HepG2 (cell line): Measurements from ENCODE around the gene MAGIX.

ENCODE experiments used
- CTCF ChIP-seq: sonication (generic); formaldehyde crosslinking; IDR thresholded peaks from 2 replicates; pipeline ENCODE4 v1.5.0; 2020; ENCODE audit warnings: mild to moderate bottlenecking, missing genetic modification reagents, moderate library complexity
- HHEX ChIP-seq: IDR thresholded peaks from 2 replicates; pipeline ENCODE4 v1.6.1; 2016; ENCODE audit warnings: control low read depth
- RFX1 ChIP-seq: fragments of 450-650 bp; IDR thresholded peaks from 2 replicates; pipeline ENCODE4 v1.6.1; 2017
- TRIM24 ChIP-seq: sonication (generic); formaldehyde crosslinking; IDR thresholded peaks from 2 replicates; pipeline ENCODE4 v1.8.0; 2022; ENCODE audit warnings: mild to moderate bottlenecking, missing genetic modification reagents
- ZC3H4 ChIP-seq: sonication (generic); formaldehyde crosslinking; IDR thresholded peaks from 2 replicates; pipeline ENCODE4 v1.4.0; 2020; ENCODE audit warnings: missing genetic modification reagents, borderline replicate concordance
- ZNF577 ChIP-seq: sonication (generic); formaldehyde crosslinking; IDR thresholded peaks from 2 replicates; pipeline ENCODE4 v1.4.0; 2020; ENCODE audit warnings: mild to moderate bottlenecking, low read depth, missing genetic modification reagents, borderline replicate concordance

DNA sequence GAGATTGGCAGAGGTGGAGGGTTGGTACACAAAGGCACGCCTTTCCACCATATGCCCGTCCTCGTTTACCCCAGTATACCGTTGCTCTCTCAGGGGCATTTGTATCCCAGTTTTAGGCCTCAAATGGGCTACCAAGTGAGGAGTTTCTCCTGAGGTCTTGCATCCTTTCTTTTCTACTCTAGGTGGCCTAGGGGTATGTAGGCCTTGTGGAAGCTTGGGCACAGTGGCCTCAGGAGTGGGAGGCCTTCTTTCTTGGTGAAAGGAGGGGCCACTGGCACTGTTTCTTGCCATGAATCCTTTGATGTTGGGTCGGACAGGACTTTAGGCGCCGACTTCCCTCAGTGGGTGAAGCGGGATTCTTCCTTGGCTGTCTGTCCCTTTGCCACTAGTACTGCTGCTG, 15.3 kb upstream of the MAGIX start:
- TF ChIP-seq HHEX (CRISPR knock-in tag) (no peak), ZNF577 (CRISPR knock-in tag) (no peak), ZC3H4 (CRISPR knock-in tag) (no peak), TRIM24 (CRISPR knock-in tag) (no peak), CTCF (CRISPR knock-in tag) (no peak), RFX1 (no peak)
